GM21619 (cell line): Measurements from ENCODE around the gene EDEM1.
"Not testable (repeated sequence)": the region's sequence is repeated elsewhere in the genome, so short reads cannot be mapped to it uniquely, and the experiment has no call there.

Experiments
- ATAC-seq: cut with Tn5 transposase; IDR thresholded peaks from one replicate; pipeline ENCODE4 v1.9.1; 2021; ENCODE audit not compliant: unreplicated experiment

EDEM1 gene

GRCh38 chr3:5231487-5231886, 44.0 kb downstream of the EDEM1 start:
- ATAC-seq = no peak

- ATAC-seq = no peak
These were observed 45.1 kb downstream of the EDEM1 start for GRCh38 chr3:5232570-5232969.

- ATAC-seq = no peak
These were observed 45.5 kb downstream of the EDEM1 start for GRCh38 chr3:5233026-5233425.

GRCh38 chr3:5235655-5236054, 48.1 kb downstream of the EDEM1 start:
- no peak for ATAC-seq

GRCh38 chr3:5238545-5238944, 51.0 kb downstream of the EDEM1 start:
- ATAC-seq = no peak

GRCh38 chr3:5239602-5240001, 52.1 kb downstream of the EDEM1 start:
- no peak for ATAC-seq

GRCh38 chr3:5240740-5241139, 53.2 kb downstream of the EDEM1 start:
- ATAC-seq = no peak

- not testable (repeated sequence) for ATAC-seq
These were observed 55.3 kb downstream of the EDEM1 start for GRCh38 chr3:5242785-5243184.

- ATAC-seq = no peak
These were observed 58.4 kb downstream of the EDEM1 start for GRCh38 chr3:5245927-5246326.

- ATAC-seq = no peak
These were observed 61.3 kb downstream of the EDEM1 start for GRCh38 chr3:5248822-5249221.

GRCh38 chr3:5250467-5251195, 63.1 kb downstream of the EDEM1 start:
- no peak for ATAC-seq

GRCh38 chr3:5251196-5251583, 63.7 kb downstream of the EDEM1 start:
- ATAC-seq = no peak

GRCh38 chr3:5252131-5252530, 64.6 kb downstream of the EDEM1 start:
- ATAC-seq = no peak

GRCh38 chr3:5254281-5255048, 67.0 kb downstream of the EDEM1 start:
- no peak for ATAC-seq

- ATAC-seq = no peak
These were observed 68.2 kb downstream of the EDEM1 start for GRCh38 chr3:5255404-5256344.

- ATAC-seq = no peak
These were observed 71.0 kb downstream of the EDEM1 start for GRCh38 chr3:5258526-5258925.

- ATAC-seq = no peak
These were observed 73.5 kb downstream of the EDEM1 start for GRCh38 chr3:5260992-5261501.

GRCh38 chr3:5262507-5262906, 75.0 kb downstream of the EDEM1 start:
- ATAC-seq = no peak

GRCh38 chr3:5264093-5264600, 76.6 kb downstream of the EDEM1 start:
- ATAC-seq = no peak

GRCh38 chr3:5264896-5265770, 77.6 kb downstream of the EDEM1 start:
- no peak for ATAC-seq
